T1000 (cell line): ENCODE results near the gene PCCA.
A peak's percentile ranks its signal among the peaks of the same experiment; 100 is the strongest.
"Not testable (repeated sequence)": the region's sequence is repeated elsewhere in the genome, so short reads cannot be mapped to it uniquely, and the experiment has no call there.

Source experiments
- DNase-seq: peaks from one replicate; lab custom pipeline; 2025; ENCODE audit warnings: mixed read lengths; lab: John Stamatoyannopoulos, UW

Gene PCCA, protein sequence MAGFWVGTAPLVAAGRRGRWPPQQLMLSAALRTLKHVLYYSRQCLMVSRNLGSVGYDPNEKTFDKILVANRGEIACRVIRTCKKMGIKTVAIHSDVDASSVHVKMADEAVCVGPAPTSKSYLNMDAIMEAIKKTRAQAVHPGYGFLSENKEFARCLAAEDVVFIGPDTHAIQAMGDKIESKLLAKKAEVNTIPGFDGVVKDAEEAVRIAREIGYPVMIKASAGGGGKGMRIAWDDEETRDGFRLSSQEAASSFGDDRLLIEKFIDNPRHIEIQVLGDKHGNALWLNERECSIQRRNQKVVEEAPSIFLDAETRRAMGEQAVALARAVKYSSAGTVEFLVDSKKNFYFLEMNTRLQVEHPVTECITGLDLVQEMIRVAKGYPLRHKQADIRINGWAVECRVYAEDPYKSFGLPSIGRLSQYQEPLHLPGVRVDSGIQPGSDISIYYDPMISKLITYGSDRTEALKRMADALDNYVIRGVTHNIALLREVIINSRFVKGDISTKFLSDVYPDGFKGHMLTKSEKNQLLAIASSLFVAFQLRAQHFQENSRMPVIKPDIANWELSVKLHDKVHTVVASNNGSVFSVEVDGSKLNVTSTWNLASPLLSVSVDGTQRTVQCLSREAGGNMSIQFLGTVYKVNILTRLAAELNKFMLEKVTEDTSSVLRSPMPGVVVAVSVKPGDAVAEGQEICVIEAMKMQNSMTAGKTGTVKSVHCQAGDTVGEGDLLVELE

GRCh38 chr13:100088644-100089464, at the start of gene PCCA:
PCCA (plus strand) TSS chr13:100089093; CDS start chr13:100089121, 28 bp downstream.
- DNase-seq, result peak; percentile 79

DNA sequence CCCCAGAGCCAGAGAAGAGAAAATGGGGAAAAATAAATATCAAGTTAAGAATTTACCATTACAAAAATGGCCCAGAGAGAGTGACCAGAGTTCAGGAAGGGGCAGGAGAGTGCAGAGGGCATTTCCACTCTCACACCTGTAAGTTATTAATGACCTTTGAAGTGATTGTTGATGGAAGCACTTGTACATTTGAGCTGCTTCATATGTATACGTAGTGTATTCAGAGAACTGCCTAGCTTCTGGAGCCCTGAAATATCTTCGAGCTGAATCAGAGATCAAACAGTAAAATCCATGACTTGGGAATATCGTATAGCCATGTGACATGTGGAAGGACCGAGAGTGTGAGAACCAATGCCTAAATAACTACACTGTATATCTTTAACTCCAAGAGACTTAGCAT, 49.2 kb upstream of the PCCA start:
- DNase-seq, result no peak

DNA sequence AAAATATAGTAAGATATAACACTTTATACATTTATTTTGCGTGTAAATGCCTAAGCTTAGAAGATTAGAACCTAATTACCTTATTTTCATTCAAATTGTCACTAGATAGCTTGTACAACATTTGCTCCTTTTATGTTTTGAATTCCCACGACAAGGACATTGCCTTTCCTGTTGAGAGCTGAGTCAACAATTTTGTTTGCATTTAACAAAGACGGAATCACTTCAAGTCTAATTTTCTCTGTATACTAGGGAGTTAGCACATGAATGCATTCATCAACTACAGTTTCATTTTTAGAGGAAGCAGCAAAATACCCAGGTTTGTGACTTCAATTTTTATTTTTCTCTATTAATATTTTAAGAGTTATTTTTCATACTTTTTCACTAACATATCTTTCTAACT, 48.7 kb upstream of the PCCA start:
- DNase-seq, result no peak

- DNase-seq, result no peak
Measured at GRCh38 chr13:100044936-100045335, 44.0 kb upstream of the PCCA start.

DNA sequence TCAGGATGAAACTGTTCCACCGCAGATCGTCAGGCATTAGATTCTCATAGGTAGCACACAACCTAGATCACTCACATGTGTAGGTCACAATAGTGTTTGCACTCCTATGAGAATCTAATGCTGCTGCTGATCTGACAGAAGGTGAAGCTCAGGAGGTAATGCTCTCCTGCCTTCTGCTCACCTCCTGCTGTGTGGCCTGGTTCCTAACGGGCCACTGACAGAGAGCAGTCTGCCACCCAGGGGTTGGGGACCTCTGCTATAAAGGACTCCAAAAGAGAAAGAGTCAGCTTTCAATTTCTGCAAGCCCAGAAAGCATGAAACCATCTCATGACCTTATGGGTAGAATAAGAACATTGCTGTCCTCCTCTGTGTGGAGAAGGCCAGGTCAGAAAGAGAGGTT, 43.5 kb upstream of the PCCA start:
- DNase-seq, result no peak

DNA sequence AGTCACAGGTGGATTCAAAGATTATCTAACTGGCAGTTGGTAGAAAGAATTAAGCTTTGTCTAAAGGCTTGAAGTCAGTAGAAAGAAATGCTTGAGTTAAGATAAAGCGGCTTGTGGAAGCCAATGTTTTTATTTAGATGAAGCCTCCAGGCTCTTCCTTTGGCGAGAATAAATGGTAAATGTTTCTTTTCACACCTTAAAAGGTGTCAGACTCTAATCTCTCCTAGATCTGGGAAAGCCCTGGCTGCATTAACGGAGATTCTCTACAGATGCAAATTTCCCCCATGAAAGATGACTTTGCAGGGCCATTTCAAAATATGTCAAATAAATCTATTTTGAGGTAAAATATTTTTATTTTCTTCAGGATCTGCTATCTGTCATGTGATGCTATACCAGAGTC, 37.8 kb upstream of the PCCA start:
- DNase-seq, result no peak

DNA sequence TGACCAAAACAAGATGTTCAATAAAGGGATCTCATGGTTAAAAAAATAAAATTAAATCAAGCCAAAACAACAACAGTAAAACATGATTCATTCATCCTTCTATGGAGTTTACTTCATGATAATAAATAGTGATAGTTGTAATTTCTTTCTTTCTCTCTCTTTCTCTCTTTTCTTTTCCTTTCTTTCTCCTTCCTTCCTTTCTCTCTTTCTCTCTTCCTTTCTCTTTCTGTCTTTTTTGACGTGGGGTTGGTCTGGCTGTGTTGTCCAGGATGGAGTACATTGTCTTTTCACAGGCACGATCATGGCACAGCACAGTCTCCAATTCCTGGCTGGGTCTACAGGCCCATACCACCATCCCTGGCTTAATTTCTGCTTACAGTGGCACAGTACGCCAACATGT, 29.1 kb upstream of the PCCA start:
- DNase-seq, result no peak

DNA sequence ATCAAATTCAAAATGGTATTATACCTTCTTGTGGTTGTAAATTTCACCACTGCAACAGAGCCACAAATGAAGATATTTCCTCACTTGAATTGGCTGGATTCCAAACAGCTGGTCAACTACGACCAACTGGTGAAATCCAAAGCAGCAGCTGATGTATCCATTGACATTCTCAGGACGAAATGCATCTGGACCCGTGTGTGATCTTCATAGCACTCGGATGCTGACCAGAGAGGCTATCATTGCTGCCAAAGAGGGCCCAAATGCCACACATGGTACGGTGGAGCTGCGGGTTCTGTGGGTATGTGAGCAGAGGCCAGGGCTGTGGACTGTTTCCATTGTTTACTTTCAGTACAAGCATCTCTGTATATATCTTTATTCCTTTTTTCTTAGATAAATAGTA, 25.6 kb upstream of the PCCA start:
- no peak for DNase-seq

GRCh38 chr13:100063906-100064305, 25.0 kb upstream of the PCCA start:
- DNase-seq, result no peak

GRCh38 chr13:100068133-100068931, 20.6 kb upstream of the PCCA start:
- DNase-seq, result no peak

DNA sequence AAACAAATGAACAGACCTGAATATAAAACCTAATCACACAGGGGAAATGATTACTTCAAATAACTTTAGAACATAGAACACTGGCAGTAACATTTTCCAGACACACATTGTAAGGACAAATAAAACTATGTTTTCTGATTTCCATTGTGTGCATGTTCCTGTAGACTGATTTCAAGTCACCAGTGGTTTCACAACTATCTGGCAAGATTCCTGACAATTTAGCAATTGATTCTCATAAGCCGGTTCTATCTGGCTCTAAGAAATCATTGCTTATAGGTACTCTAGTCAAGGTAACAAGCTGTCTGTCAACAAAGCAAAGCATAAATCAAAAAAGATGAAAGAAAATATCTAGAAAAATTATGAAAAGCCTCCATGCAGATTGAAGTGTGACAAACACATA, 19.6 kb upstream of the PCCA start:
- no peak for DNase-seq

- no peak for DNase-seq
Measured at GRCh38 chr13:100075700-100076587, 12.9 kb upstream of the PCCA start.

DNA sequence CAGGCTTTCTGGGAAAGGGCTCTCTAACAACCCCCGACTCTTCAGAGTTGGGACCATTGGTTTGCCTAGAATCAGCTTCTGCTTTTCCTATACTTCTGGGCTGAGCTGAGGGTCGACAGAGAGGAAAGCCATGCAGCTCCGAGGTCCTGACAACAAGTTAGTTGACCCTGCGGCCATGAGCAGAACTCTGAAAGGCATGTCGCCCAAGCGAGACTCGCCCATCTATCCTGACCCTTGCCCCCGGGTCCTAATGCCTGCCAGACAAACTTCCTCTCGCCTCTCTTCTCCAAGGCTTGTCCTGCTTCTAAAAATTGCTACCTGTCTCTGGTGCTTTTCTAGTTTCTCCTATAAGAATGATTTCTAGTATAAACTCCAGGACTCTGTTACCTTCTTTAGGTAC, 9.9 kb upstream of the PCCA start:
- DNase-seq, result not testable (repeated sequence)

DNA sequence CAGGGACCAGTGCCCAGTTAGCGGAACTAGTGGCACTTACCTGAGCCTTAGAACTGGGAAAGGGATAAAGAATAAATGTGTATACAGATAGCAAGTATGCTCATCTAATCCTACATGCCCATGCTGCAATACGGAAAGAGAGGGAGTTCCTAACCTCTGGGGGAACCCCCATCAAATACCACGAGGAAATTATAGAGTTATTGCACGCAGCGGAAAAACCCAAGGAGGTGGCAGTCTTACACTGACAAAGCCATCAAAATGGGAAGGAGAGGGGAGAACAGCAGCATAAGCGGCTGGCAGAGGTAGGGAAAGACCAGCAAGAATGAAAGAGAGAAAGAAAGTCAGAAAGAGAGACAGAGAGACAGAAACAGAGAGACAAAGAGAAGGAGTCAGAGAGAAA, 5.5 kb upstream of the PCCA start:
- DNase-seq, result not testable (repeated sequence)

GRCh38 chr13:100088273-100088643, 635 bp upstream of the PCCA start:
- DNase-seq, result no peak

GRCh38 chr13:100089465-100090032, 656 bp downstream of the PCCA start:
- DNase-seq, result no peak

- DNase-seq, result no peak
Measured at GRCh38 chr13:100090861-100091260, 2.0 kb downstream of the PCCA start.

DNA sequence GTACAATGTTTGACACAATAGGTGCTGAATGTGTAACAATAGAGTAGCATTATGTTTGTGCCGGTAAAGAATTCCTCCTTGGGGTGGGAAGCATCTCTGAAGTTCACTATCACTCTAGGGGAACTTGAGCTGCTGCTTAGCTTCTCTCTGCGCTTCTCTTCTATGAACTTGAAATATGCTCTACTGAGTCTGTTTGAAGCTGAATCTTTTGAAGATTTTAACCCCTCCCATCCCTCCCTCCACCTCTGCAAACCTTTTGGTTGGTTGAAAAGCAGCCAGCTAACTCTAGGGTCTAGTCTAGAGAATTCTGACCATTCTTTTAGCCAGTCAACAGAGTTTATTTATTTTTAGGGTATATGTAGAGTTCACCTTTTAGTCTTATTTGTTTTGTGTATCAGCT, 2.5 kb downstream of the PCCA start:
- no peak for DNase-seq

DNA sequence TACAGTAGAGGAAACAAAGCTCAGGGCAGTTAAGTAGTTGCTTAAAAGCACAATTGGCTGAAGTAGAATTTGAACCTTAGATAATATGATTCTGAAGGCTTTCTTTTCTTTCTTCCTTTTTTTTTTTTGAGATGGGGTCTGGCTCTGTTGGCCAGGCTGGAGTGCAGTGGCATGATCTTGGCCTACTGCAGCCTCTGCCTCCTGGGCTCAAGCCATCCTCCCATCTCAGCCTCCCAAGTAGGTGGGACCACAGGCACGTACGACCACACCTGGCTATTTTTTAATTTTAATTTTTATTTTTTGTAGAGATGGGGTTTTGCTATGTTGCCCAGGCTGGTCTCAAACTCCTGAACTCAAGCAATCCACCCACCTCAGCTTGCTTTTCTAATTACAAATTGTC, 3.4 kb downstream of the PCCA start:
- not testable (repeated sequence) for DNase-seq

DNA sequence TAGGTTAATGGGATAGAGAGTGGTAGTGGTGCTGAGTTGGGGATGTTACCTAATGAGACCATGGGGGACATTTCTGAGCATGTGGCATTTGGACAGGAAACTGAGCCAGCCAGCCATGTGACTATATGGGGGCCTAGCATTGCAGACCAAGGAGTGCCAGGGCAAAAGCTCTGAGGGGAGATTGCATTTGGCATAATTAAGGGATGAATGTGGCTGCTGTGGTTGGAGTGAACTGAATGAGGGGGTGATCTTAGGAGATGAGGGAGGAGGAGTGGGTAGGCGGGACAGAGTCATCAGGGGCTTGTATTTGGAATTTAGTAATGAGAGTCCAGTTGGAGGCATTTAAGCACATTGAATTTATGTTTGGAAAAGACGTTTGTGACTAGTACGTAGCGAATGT, 6.6 kb downstream of the PCCA start:
- no peak for DNase-seq
